Astrocyte (in vitro differentiated cells and primary cell): ENCODE measurements around the gene EFNA5.

Experiments
- CTCF ChIP-seq: IDR thresholded peaks from 2 replicates; pipeline ENCODE4 v1.5.1; 2011; ENCODE audit warnings: low read depth, mild to moderate bottlenecking, inconsistent platforms, low read length, moderate library complexity; ENCODE audit not compliant: insufficient read depth
- EZH2 ChIP-seq: IDR thresholded peaks from 2 replicates; pipeline ENCODE4 v1.6.1; 2012; ENCODE audit warnings: mild to moderate bottlenecking, low read length, inconsistent platforms; ENCODE audit not compliant: insufficient read depth

- TF ChIP-seq CTCF (no peak), EZH2 (no peak)
Measured at GRCh38 chr5:107502676-107503060, 168.1 kb downstream of the EFNA5 start.
